IMR-90 (cell line): Measurements from ENCODE around the gene CKB. TPM values are rescaled to one million over a fixed set of nuclear protein-coding genes. Genes with fewer than 3 reads are reported as not detected.
A peak's percentile ranks its signal among the peaks of the same experiment; 100 is the strongest.

Experiments used
- ATAC-seq: fragments of 200-7000 bp; cut with Tn5 transposase; 2 replicates; pipeline ENCODE4 v1.9.1; 2020; ENCODE audit warnings: low read depth, mild to moderate bottlenecking, moderate library complexity
- BruUV-seq: library from RNA; stranded (reverse); fragments of 400-500 nt; replicated peaks from 2 replicates; lab custom pipeline; 2021; lab: Mats Ljungman, UMichigan
- CTCF ChIA-PET: fragments of 300-600 bp; formaldehyde crosslinking; extraction: SDS; loops from one replicate; lab custom pipeline; 2021; ENCODE audit warnings: antibody characterized with exemption; lab: Yijun Ruan, JAX
- POLR2A ChIA-PET: fragments of 300-600 bp; sonication (Branson Sonifier 250); formaldehyde crosslinking; loops from one replicate; lab custom pipeline; 2022; ENCODE audit warnings: antibody characterized with exemption; ENCODE audit not compliant: unreplicated experiment; lab: Charles Lee
- DNase-seq: peaks from one replicate; pipeline ENCODE4 v3.0.0; 2013
- H2AFZ ChIP-seq: replicated peaks from 2 replicates; pipeline ENCODE3; 2013; ENCODE audit warnings: low read length, mild to moderate bottlenecking; ENCODE audit not compliant: poor library complexity
- H2AK5ac ChIP-seq: 2 replicates; pipeline ENCODE4 v1.6.1; 2013; ENCODE audit warnings: low read depth, low read length, inconsistent platforms
- H2AK9ac ChIP-seq: replicated peaks from 2 replicates; pipeline ENCODE3; 2013; ENCODE audit warnings: mild to moderate bottlenecking, low read depth, low read length, moderate library complexity; ENCODE audit not compliant: poor library complexity
- H2BK120ac ChIP-seq: 2 replicates; pipeline ENCODE4 v1.6.1; 2013; ENCODE audit warnings: low read depth, low read length, inconsistent platforms
- H2BK15ac ChIP-seq: 3 replicates; pipeline ENCODE4 v1.6.1; 2013; ENCODE audit warnings: low read depth, low read length, inconsistent platforms
- H2BK20ac ChIP-seq: 2 replicates; pipeline ENCODE4 v1.6.1; 2013; ENCODE audit warnings: low read depth, mild to moderate bottlenecking, inconsistent platforms, low read length, moderate library complexity
- H2BK5ac ChIP-seq: 2 replicates; pipeline ENCODE4 v1.6.1; 2013; ENCODE audit warnings: mild to moderate bottlenecking, low read depth, low read length, inconsistent platforms; ENCODE audit not compliant: poor library complexity, severe bottlenecking
- H3K14ac ChIP-seq: replicated peaks from 2 replicates; pipeline ENCODE4 v1.6.1; 2013; ENCODE audit warnings: low read depth, low read length, inconsistent platforms
- H3K18ac ChIP-seq: 2 replicates; pipeline ENCODE4 v1.6.1; 2013; ENCODE audit warnings: low read depth, low read length, control low read depth
- H3K23ac ChIP-seq: 2 replicates; pipeline ENCODE4 v1.6.1; 2013; ENCODE audit warnings: low read depth, low read length, inconsistent platforms
- H3K27ac ChIP-seq: 2 replicates; pipeline ENCODE4 v1.5.1; 2013; ENCODE audit warnings: mild to moderate bottlenecking, control low read depth, low read length; ENCODE audit not compliant: insufficient read depth
- H3K27me3 ChIP-seq: 2 replicates; pipeline ENCODE4 v1.6.1; 2013; ENCODE audit warnings: low read length; ENCODE audit not compliant: control insufficient read depth, insufficient read depth
- H3K36me3 ChIP-seq: 2 replicates; pipeline ENCODE4 v1.6.1; 2013; ENCODE audit warnings: low read length, mixed read lengths; ENCODE audit not compliant: control insufficient read depth, insufficient read depth
- H3K4ac ChIP-seq: 2 replicates; pipeline ENCODE4 v1.6.1; 2013; ENCODE audit warnings: low read depth, low read length, inconsistent platforms
- H3K4me1 ChIP-seq: 2 replicates; pipeline ENCODE4 v1.6.1; 2013; ENCODE audit warnings: low read length, mixed read lengths; ENCODE audit not compliant: control insufficient read depth, insufficient read depth
- H3K4me2 ChIP-seq: 2 replicates; pipeline ENCODE4 v1.6.1; 2013; ENCODE audit warnings: low read depth, mild to moderate bottlenecking, control low read depth, low read length, moderate library complexity
- H3K4me3 ChIP-seq: 2 replicates; pipeline ENCODE4 v1.5.1; 2013; ENCODE audit warnings: low read depth, mild to moderate bottlenecking, control low read depth, low read length, moderate library complexity; ENCODE audit not compliant: insufficient read depth
- H3K56ac ChIP-seq: 2 replicates; pipeline ENCODE4 v1.6.1; 2013; ENCODE audit warnings: low read length, inconsistent platforms; ENCODE audit not compliant: insufficient read depth; ENCODE audit errors: extremely low read depth
- H3K79me1 ChIP-seq, 2 experiments: 2 replicates each; pipeline ENCODE4 v1.6.1; 2013; ENCODE audit warnings: low read length in 2 of 2, inconsistent platforms in 1 of 2, low read depth in 1 of 2
- H3K9ac ChIP-seq: 2 replicates; pipeline ENCODE4 v1.6.1; 2013; ENCODE audit warnings: low read depth, low read length, control low read depth
- H3K9me1 ChIP-seq: 2 replicates; pipeline ENCODE4 v1.6.1; 2013; ENCODE audit warnings: low read length, inconsistent platforms; ENCODE audit not compliant: insufficient read depth
- H3K9me3 ChIP-seq: 2 replicates; pipeline ENCODE4 v1.6.1; 2013; ENCODE audit warnings: low read length; ENCODE audit not compliant: control insufficient read depth, insufficient read depth
- H4K20me1 ChIP-seq: 2 replicates; pipeline ENCODE4 v1.6.1; 2013; ENCODE audit warnings: low read length, inconsistent platforms; ENCODE audit not compliant: insufficient read depth
- H4K5ac ChIP-seq: 2 replicates; pipeline ENCODE4 v1.6.1; 2013; ENCODE audit warnings: mild to moderate bottlenecking, low read depth, low read length, control low read depth
- H4K8ac ChIP-seq, 2 experiments: 2 replicates each; pipeline ENCODE4 v1.6.1; 2013; ENCODE audit warnings: low read depth in 2 of 2, low read length in 2 of 2, control low read depth in 1 of 2, inconsistent platforms in 1 of 2
- H4K91ac ChIP-seq: 2 replicates; pipeline ENCODE4 v1.6.1; 2013; ENCODE audit warnings: low read depth, low read length, inconsistent platforms; ENCODE audit not compliant: insufficient read depth
- BHLHE40 ChIP-seq: fragments of 150-350 bp; IDR thresholded peaks from 2 replicates; pipeline ENCODE4 v1.6.1; 2016; ENCODE audit warnings: mild to moderate bottlenecking, low read depth, low read length
- CEBPB ChIP-seq: IDR thresholded peaks from 2 replicates; pipeline ENCODE4 v1.6.1; 2012; ENCODE audit warnings: low read depth, low read length, improper control_type of control experiment
- CHD1 ChIP-seq: IDR thresholded peaks from 2 replicates; pipeline ENCODE4 v1.6.1; 2012; ENCODE audit warnings: low read depth, low read length, improper control_type of control experiment
- CTCF ChIP-seq: conservative IDR thresholded peaks from 2 replicates; pipeline ENCODE4 v1.5.1; 2012; ENCODE audit warnings: mild to moderate bottlenecking, low read depth, low read length, improper control_type of control experiment
- ELK1 ChIP-seq: fragments of 150-350 bp; IDR thresholded peaks from 2 replicates; pipeline ENCODE4 v1.6.1; 2016; ENCODE audit warnings: low read depth, mild to moderate bottlenecking, low read length, moderate library complexity, borderline replicate concordance
- FOS ChIP-seq: fragments of 150-350 bp; IDR thresholded peaks from 2 replicates; pipeline ENCODE4 v1.6.1; 2016; ENCODE audit warnings: low read depth, low read length
- MAFK ChIP-seq: IDR thresholded peaks from 2 replicates; pipeline ENCODE4 v1.6.1; 2012; ENCODE audit warnings: low read depth, low read length, improper control_type of control experiment
- MAZ ChIP-seq: IDR thresholded peaks from 2 replicates; pipeline ENCODE4 v1.6.1; 2012; ENCODE audit warnings: low read depth, mild to moderate bottlenecking, low read length, improper control_type of control experiment, moderate library complexity, borderline replicate concordance
- MXI1 ChIP-seq: IDR thresholded peaks from 2 replicates; pipeline ENCODE4 v1.6.1; 2012; ENCODE audit warnings: low read depth, mild to moderate bottlenecking, low read length, moderate library complexity, borderline replicate concordance
- NFE2L2 ChIP-seq: fragments of 150-350 bp; IDR thresholded peaks from 2 replicates; pipeline ENCODE4 v1.6.1; 2016; ENCODE audit warnings: low read depth, mild to moderate bottlenecking, low read length
- POLR2A ChIP-seq: IDR thresholded peaks from 2 replicates; pipeline ENCODE4 v1.6.1; 2012; ENCODE audit warnings: mild to moderate bottlenecking, low read depth, low read length
- RAD21 ChIP-seq: IDR thresholded peaks from 2 replicates; pipeline ENCODE4 v1.6.1; 2012; ENCODE audit warnings: low read length, improper control_type of control experiment
- RCOR1 ChIP-seq: IDR thresholded peaks from 2 replicates; pipeline ENCODE4 v1.6.1; 2012; ENCODE audit warnings: mild to moderate bottlenecking, low read length, improper control_type of control experiment; ENCODE audit not compliant: insufficient replicate concordance
- RFX5 ChIP-seq: IDR thresholded peaks from 2 replicates; pipeline ENCODE4 v1.8.0; 2012; ENCODE audit warnings: low read depth, mild to moderate bottlenecking, low read length, moderate library complexity
- SMC3 ChIP-seq: fragments of 150-350 bp; IDR thresholded peaks from 2 replicates; pipeline ENCODE4 v1.6.1; 2016; ENCODE audit warnings: low read depth, mild to moderate bottlenecking, antibody characterized with exemption, low read length, moderate library complexity
- USF2 ChIP-seq: fragments of 150-350 bp; IDR thresholded peaks from 2 replicates; pipeline ENCODE4 v1.6.1; 2017; ENCODE audit warnings: mild to moderate bottlenecking, antibody characterized with exemption, low read length, low read depth
- WGBS, 2 experiments: methylation state at CpG; one replicate each; pipeline versions ENCODE4 v1.1.5 to v1.1.7; 2013; ENCODE audit warnings: missing lambda C conversion rate in 2 of 2; ENCODE audit not compliant: insufficient read length in 1 of 2; ENCODE audit errors: extremely low coverage in 2 of 2; 5-methylcytosine and 5-hydroxymethylcytosine counted together
- dilution Hi-C: fragments of 300-500 bp; cut with HindIII; formaldehyde crosslinking; loops from one replicate; pipeline ENCODE4 v1.14.3; 2018; ENCODE audit warnings: low sequenced_read_pairs; ENCODE audit not compliant: unreplicated experiment
- in situ Hi-C: fragments of 300-500 bp; cut with MboI; formaldehyde crosslinking; loops from 3 replicates; pipeline ENCODE4 v1.14.3; 2019; ENCODE audit warnings: low sequenced_read_pairs, inconsistent platforms, mixed read lengths
- intact Hi-C: fragments of 100-400 bp; cut with micrococcal nuclease; formaldehyde crosslinking; loops from 2 replicates; pipeline ENCODE4 v1.10.0; 2022
- polyA plus RNA-seq, 3 experiments: library from polyadenylated mRNA; depleted of rRNA; stranded (reverse); fragments of >200 nt; gene quantifications; 2 replicates each; pipeline ENCODE4 v1.2.3, GENCODE V29; 2012; ENCODE audit warnings: low replicate concordance in 1 of 3
- total RNA-seq: library from RNA; depleted of rRNA; stranded (reverse); fragments of >200 nt; gene quantifications from 2 replicates; pipeline ENCODE4 v1.2.3, GENCODE V29; 2012

The CKB gene
- total and polyA plus RNA-seq, 2 of the 4 experiments (the other 2 are of a cell fraction): 17.7 to 82.6 TPM

GRCh38 chr14:103476065-103476464, 46.6 kb downstream of the CKB start:
- in situ Hi-C loops: no loop called here
- Histone ChIP-seq H3K4ac (no peak overlapping the region), H3K4me1 (no peaks in the 10 kb centered on the region), H2AFZ (peak overlapping the region; percentile 15), H4K8ac (no peak overlapping the region), H3K9me3 (no peaks in the 10 kb centered on the region), H3K4me3 (no peak overlapping the region), H3K27ac (no peak overlapping the region), H3K79me1 (peaks cover 21 to 42% of the 10 kb centered on the region in 2 experiments), H2AK9ac (no peak overlapping the region), H2AK5ac (no peak overlapping the region), H3K14ac (no peak overlapping the region), H3K27me3 (no peaks in the 10 kb centered on the region), H3K9ac (no peak overlapping the region), H2BK15ac (no peak overlapping the region), H3K4me2 (no peak overlapping the region), H4K20me1 (no peaks in the 10 kb centered on the region; the same call in none of the 2 replicates), H3K56ac (peak overlapping the region; percentile 3; the same call in 1 of the 2 replicates), H4K5ac (no peak overlapping the region), H3K18ac (no peak overlapping the region), H2BK120ac (no peak overlapping the region), H3K9me1 (peaks cover 10% of the 10 kb centered on the region), H2BK20ac (no peak overlapping the region), H3K36me3 (peaks cover 40% of the 10 kb centered on the region), H4K91ac (no peak overlapping the region), H2BK5ac (no peak overlapping the region), H3K23ac (no peak overlapping the region)
- BruUV-seq: no TSS peak
- intact Hi-C loops: no loop called here
- WGBS, 2 experiments: no CpG with 5 or more reads among the region's 3 CpGs
- DNase-seq: no peak
- no peak for ATAC-seq
- CTCF ChIA-PET: no interaction called here
- POLR2A ChIA-PET: no interaction called here
- no peak for TF ChIP-seq NFE2L2
- TF ChIP-seq MAZ: no peak
- no peak for TF ChIP-seq SMC3
- TF ChIP-seq CHD1: no peak
- TF ChIP-seq RCOR1: no peak
- TF ChIP-seq MXI1: no peak
- no peak for TF ChIP-seq CEBPB
- TF ChIP-seq POLR2A: no peak
- TF ChIP-seq RAD21: no peak
- no peak for TF ChIP-seq ELK1
- TF ChIP-seq CTCF: no peak
- TF ChIP-seq MAFK: no peak
- no peak for TF ChIP-seq USF2
- TF ChIP-seq RFX5: no peak
- no peak for TF ChIP-seq FOS
- TF ChIP-seq BHLHE40: no peak
- dilution Hi-C loops: no loop called here
